Measurements from ENCODE around the gene ZNF579.

The ZNF579 gene

DNA sequence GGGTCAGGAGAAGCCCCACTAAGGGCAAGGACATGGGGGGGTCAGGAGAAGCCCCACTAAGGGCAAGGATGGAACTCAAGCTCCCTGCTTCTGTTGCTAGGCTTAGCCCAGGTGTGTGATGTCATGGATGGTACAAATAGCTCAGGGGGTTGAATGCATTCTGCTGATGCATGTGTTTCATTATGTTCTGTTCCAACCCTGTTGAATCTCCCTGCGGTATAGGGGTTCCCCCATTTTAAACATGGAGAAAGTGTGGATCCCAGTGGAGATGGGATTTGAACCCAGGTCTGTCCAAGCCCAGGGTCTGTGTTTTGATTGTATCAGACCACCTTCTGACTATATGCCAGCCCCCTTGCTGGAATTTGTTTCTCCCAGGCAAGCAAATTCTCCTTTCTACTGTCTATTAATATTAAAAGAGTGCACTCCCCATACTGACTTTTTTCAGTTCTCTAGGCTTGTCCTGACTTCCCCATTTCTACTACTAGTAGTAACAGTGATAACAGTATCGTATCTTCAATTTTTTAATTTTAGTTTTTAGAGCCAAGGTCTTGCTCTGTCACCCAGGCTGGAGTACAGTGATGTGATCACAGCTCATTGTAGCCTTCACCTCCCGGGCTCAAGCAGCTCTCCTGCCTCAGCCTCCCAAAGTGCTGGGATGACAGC lies 31.5 kb upstream of the ZNF579 start:
- no peak for FAIRE-seq

DNA sequence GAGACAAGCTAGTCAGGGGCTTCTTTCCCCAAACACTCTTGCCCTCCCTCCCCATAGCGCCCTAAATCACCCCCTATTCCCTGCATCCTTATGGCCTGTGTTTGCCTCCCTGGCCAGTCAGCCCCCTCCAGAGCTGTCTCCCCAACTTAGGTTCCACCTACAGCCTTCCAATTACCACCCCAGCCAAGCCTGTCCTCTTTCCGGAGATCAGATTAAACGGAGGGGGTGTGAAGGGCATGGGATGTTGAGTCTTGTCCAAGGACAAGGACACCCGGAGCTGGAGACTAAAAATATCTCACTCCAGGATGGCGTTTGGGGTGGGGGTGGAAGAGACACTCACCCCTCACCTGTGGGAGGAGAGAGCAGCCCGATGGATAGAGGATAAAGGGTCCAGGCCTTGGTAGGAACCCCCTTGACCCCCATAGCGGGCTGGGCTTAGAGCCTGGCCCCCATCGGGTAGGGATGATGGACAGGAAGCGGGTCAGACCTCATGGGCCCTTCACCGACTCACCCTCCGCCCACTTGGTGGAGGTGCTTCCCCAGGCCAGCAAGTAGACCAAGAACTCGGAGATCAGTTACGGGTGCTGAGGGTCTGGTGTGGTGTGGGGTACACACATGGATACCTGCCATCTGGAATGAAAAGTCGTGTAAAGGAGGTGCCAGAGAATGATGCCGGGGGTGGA lies 30.8 kb upstream of the ZNF579 start:
- FAIRE-seq, result no peak

DNA sequence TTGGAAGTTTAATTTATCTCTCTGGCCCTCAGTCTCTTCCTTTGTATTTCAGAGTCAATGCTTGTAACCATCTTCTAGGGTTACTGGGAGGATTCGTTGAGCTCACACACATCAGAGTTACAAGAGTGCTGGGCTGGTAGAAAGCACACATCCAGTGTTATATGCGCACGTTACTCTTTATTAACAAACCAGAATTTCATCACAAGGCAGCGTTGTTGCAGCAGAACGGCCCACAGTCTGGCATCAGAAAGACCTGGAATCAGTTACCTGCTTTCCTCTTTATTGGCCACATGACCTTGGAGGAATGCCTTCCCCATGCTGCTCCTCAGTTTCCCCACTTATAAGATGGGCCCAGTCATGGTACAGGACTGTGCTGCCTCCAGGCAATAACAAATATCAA lies 28.7 kb upstream of the ZNF579 start:
- FAIRE-seq, result no peak

DNA sequence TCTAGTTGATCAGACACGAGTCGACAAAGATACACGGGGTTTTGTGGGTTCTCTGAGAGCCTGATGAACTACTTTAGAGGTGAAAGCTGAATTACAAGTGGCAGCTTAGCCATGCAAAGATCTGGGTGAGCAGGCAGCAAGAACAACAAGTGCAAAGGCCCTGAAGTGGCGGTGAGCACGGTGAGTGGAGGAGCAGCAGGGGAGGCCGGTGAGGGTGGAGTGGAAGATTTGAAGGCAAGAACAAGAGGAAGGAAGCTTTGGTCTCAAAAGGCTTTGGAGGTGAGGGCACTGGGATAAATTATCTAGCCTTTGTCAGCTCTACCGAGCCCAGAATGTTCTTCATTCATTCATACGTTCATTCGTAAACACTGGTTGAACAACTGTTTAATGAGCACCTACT lies 26.2 kb upstream of the ZNF579 start:
- FAIRE-seq, result no peak

DNA sequence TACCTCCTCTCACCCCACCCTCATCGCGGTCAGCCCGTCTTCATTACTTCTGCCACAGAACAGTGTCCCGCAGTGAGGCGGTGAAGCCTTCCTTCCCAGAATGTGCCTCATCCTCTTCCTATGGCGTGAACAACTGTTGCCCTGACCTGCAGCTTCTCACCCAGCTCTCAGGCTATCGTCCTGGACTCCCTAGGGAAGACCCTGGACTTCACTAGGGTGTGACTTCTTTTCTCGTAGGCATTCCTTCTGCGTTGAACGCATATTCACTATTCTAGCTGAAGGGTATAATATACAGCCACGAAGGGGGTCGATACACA lies 25.8 kb upstream of the ZNF579 start:
- no peak for FAIRE-seq

DNA sequence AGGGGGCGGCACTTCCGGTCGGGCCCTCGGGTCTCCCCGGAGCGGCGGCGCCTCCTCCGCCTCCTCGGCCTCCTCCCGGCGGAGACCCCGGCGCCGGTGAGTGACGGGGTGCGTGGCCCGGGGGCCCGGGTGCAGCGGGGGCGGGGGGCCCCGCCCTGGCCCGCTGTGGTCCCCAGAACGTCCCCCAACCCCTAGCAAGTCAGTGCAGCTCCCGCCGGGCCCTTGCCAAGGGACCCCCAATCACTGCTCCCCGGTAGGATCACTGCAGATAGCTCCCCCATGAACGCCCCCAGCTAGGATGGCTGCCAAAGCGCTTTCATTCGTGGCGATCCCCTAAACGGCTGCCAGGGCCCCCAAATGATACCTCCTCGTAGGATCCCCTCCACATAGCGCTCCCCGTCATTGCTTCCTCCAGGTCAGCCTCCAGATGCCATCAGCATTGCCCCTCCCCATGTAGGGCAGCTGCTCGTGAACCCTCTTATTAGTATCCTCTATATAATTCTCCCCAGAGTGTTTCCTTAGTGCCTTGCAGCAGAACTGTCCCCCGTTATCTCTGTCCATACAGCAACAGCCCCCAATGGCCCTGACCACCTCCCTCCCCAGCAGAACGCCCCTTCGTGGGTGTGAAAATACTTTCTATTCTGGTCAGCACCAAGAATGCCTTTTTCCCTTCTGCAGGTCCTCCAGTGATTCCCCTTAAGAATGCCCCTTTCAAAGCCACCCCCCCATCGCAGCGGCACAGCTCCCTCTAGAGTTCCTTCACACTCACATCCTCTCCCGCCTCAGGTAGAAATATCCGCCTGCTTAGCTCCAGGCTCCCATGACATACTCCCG lies 25.2 kb upstream of the ZNF579 start, which contains the start of gene ZNF865:
Gene ZNF865, plus strand, starts transcription at position 11 of the 834 bp plus-strand sequence. CDS start 7,972 bp downstream, outside the sequence.
- FAIRE-seq, result peak; percentile 50

DNA sequence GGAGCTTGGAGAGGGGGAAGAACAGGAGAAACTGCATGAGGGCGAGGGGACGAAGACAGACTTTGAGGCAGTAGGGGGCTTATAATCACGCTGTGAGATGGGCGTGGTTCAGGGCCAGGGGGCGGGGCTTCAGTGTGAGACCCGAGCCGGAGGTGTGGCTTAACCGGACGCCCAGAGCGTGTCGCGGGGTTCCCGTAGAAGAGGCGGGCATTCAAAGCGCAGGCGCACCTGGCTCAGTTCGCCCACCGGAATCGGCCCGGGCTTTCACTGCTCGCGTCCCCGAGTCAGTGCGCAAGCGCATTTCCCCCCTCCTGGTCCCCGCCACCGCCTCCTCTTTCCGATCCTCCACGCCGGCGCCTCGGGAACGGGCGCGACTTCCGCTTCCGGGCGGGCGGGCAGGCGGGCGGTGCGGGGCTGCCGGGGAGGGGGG lies 24.6 kb upstream of the ZNF579 start:
- peak; percentile 96 for FAIRE-seq

DNA sequence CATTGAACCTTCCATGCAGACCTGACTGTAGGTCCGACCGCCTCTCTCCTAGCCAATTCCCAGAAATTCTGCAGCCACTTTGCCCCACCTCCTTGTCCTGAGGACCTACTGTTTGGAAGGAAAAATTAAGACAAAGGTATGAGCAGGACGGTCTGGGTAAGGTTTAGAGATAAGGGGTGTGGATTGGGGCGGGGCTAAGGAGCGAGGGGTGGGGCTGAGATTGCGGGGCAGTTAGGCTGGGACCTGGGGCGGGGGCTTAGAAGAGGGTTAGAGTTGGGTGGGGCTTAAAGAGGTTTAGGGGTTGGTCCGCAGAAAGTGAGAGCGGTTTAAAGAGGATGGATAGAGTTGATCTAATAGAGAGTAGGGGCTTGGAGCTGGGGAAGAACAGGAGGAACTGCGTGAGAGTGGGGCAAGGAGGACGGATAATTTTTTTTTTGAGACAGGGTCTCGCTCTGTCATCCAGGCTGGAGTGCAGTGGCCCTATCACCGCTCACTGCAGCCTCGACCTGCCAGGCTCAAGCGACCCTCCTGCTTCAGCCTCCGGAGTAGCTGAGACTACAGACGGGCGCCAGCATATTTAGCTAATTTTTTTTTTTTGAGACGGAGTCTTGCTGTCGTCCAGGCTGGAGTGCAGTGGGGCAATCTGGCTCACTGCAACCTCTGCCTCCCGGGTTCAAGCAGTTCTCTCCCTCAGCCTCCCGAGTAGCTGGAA lies 23.1 kb upstream of the ZNF579 start:
- FAIRE-seq, result no peak

DNA sequence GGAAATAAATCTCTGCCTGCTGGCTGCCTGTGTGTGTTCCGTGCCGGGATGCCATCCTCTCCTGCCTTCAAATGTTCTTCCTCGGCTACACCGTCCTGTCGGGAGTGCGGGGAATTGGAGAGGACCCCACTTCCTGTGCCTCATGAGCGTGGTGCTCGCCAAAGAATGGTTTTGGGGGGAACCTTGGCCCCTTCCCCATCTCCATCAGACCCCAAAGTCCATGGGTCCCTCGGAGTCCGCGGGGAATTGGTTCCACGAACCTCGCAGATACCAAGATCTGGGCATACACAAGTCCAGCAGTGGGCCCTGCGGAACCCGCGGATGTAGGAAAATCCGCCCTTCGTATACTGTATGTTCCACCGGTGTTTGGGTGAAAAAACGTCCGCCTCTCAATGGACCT lies 22.5 kb upstream of the ZNF579 start:
- FAIRE-seq, result no peak

DNA sequence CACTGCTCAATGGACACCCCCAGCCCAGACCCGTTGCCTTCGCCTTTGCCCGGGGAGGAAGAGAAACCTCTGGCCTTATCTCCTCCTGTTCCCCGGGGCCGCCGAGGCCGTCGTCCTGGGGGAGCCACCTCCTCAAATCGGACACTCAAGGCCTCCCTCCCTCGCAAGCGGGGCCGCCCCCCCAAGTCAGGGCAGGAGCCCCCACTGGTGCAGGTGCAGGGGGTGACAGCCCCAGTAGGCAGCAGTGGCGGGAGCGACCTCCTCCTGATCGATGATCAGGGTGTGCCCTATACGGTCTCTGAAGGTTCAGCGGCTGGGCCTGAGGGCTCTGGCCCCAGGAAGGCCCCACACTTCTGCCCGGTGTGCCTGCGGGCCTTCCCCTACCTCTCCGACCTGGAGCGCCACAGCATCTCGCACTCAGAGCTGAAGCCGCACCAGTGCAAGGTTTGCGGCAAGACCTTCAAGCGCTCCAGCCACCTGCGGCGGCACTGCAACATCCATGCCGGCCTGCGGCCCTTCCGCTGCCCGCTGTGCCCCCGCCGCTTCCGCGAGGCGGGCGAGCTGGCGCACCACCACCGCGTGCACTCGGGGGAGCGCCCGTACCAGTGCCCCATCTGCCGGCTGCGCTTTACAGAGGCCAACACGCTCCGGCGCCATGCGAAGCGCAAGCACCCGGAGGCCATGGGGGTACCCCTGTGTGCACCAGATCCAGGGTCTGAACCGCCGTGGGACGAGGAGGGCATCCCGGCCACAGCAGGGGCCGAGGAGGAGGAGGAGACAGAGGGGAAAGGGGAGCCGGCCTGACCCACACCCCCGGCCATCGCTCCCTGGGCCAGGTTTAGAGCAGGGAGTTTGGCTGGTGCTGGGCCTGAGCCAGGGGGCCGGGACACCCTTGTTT lies 21.7 kb upstream of the ZNF579 start:
- FAIRE-seq, result no peak

DNA sequence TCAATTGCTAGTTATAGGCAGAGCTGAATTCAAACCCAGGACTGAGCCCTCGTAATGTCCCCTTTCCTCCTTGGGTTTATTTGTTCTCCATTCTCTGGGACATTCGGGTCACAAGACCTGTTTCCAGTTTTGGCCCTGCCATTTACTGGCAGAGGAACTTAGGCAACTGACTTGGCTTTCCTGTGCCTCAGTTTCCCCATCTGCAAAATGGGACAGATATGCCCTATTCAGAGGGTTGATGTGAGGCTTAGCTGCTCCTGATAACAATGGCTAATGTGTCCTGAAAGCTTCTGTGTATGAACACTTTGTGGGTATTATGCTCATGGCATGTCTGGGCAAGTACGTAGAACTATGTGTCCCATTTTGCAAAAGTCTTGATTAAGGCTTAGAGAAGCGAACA lies 20.4 kb upstream of the ZNF579 start:
- FAIRE-seq, result no peak

DNA sequence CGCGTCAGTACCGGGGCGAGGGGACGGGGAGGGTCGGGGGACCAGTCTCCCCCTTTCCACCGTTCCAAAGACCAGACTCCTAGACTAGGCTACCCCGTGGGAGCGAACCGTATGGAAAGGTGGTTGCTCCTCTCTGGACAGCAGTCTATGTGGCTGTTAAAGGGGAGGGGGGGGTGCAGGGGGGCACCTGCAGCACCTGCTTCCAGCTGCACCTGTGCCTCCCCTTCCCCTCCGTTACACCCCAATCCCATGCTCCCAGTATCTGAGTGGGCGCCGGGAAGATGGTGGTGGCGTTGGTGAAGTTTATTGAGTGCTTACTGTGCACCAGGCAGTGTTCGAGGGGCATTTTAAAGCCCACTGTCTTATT lies 20.0 kb upstream of the ZNF579 start:
- FAIRE-seq, result no peak

DNA sequence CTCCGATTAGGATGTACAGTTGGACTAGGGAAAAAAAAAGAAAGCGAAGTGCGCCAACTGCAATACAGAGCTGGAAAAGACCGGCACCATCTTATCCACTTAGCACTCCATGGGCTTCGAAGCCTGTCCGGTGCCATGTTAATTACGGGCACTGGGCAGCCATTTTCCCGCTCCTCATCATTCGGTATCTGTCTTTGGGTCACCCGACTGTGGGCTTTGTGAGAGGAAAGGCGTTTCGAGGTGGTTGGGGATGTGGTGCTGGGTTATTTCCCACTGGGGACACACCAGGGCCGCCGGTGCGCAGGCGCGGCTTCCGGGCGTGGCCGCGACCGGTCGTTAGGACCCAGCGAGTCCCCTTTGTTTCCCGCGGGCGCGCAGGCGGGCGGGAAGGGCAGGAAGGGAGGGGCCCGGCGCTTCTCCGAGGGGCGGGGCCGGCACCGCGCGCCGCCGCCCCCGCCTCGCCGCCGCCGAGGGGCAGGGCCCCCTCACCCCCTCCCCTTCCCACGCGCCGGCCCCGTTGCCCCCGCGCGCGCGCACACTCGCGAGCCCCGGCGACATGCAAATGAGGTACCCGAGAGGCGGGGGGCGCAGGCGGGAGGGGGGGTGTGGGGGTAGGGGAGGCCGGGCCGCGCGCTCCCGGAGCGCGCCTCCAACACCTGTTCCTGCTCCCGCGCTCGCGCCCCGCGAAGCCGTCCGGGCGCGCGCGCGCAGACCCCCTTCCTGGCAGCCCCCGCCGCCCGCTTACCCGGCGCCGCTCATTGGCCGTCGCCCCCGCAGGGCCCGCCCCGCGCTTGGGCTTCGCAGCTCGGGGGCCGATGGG lies 19.4 kb upstream of the ZNF579 start, which contains the start of gene ZNF524:
Gene ZNF524, plus strand, starts transcription at position 447 of the 820 bp plus-strand sequence. CDS start 1,825 bp downstream, outside the sequence.
- FAIRE-seq, result no peak

DNA sequence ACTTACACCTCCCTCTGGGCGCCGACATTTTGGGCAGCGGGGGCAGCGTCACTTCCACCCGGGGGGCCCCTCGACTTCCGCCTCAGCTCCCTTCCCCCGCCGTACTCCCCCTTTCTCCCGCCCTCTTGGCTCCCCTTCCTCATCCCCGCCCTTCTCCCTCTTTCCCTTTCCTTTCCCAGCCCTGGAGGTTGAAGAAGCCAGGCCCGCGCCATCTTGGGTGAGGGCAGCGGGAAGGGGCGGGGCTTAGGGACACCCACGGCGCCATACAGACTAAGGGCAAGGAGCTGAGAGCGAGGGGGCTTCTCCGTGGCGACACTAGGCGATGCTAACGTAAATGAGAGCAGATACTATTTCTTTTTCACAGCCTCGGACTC lies 18.8 kb upstream of the ZNF579 start, which contains the start of gene FIZ1:
Gene FIZ1, minus strand, starts transcription at position 50 of the 374 bp plus-strand sequence. CDS start 1,652 bp downstream, outside the sequence.
- FAIRE-seq, result peak; percentile 96

DNA sequence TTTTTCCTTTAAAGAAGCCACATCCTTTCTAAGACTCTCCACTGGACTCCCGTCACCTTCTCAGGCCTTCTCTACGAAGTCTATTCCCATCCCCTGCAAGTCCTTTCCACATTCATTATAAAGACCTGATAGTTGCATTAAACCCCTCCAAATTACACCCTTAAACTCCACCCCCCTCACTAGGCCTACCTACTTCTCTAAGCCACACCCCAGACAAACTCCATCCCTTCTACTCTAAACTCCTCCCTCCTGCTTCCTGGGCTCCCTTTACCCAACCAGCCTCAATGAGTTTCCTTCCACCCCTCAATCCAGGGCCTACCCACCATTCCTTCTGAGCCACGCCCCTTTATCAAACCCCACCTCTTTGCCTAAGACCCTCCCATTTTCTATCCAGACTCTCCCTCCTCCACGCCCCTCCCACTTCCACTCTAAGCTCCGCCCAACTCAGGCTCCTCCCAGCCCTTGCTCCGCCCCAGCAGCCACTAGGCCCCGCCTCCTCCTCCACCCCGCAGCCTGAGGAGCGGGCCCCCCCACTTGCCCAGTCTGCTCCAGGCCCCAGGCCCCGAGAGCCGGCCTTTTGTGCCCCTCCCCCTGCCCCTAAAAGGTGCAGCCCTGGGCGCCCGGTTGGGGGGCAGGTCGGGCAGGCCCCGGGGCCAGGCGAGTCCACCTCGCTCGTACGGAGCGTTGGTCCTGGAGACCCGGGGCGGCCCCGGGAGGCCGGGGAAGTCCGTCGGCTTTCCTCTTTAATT lies 18.2 kb upstream of the ZNF579 start:
- peak; percentile 97 for FAIRE-seq

DNA sequence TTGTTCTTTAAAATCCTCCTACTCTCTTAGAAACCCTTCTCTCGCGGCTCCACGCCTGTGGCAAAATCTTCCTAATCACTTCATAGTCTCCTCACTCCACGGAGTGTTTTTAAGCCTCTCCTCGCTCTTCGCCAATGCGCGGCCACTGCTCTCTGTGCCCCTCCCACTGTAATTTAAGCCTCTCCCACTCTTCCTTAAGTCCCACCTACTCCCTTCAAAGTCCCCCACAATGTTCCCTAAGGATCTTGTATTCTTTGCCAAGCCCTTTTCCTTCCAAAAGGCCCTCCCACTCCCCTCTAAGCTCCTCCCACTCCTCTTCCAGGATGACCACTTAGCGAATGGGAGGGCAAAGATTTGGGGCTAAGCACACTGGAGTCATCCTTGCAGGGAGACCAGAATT lies 17.4 kb upstream of the ZNF579 start:
- FAIRE-seq, result no peak

DNA sequence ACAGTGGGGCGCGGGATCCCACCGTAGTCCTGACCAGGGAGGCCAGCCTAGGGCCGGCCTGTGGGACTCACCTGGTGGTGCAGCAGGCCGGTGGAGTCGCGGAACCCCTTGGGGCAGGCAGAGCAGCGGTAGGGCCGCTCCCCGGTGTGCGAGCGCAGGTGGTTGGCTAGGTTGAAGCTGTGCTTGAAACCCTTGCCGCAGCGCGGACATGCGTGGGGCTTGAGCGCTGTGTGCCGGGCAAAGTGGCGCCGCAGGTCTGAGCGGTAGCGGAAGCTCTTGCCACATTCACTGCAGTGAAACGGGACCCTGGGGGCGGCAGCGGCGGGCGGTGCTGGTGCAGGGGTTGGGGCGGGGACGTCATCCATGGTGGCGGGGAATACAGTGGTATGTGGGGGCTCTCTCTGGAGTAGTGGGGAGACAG lies 16.9 kb upstream of the ZNF579 start:
- no peak for FAIRE-seq

DNA sequence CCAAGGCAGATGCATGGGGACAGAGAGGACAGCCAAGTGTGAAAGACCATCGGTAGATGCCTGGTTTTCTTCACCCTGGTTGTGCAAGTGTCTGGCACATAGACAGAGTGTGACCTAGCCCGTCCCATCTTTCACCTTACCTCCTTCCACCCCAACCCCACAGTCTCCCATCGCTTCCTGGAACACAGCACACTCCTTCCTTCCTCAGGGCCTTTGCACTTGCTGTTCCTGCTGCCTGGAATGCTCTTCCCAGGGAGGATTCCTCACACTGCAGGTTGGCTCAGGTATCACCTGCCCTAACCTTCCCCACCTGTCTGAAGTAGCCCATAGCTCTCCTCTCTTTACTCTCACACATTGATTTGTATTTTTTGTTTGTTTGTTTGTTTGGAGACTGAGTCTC lies 15.7 kb upstream of the ZNF579 start:
- no peak for FAIRE-seq

DNA sequence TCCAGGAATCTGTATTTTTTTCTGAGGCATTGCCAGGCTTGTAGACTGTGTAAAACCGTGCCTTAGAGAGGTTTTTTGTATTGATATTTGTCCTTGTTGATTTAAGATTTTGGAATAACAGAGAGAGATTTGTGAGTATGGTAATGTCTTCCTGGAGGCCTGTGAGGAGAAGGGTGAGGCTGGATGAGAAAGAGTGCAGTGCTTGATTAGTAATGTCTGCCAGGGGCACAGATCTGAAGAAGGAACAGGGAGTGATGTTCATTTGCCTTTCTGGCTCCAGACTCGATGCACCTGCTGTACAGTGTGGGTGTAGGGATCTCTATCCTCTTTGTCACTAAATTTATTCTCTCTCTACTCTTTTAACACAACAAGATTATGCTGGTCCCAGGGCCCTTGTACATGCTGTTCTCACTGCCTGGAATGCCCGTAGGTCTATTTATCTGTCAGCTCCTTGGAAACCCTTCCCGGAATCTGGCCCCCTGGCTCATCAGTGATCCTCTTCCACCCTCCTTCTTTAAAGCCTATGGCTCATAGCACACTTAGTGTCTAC lies 14.4 kb upstream of the ZNF579 start:
- FAIRE-seq, result no peak

All from G401.6 (cell line).